IPS-20b (cell line): ENCODE results near the gene UFC1.

Experiments used
- H3K27ac ChIP-seq: one replicate; pipeline ENCODE4 v1.5.1; 2013; ENCODE audit warnings: low read length
- H3K27me3 ChIP-seq: 2 replicates; pipeline ENCODE4 v1.6.1; 2013; ENCODE audit warnings: mild to moderate bottlenecking, low read length, inconsistent platforms; ENCODE audit not compliant: insufficient read depth
- H3K36me3 ChIP-seq: 2 replicates; pipeline ENCODE4 v1.6.1; 2013; ENCODE audit warnings: low read depth, mild to moderate bottlenecking, inconsistent platforms, low read length, moderate library complexity; ENCODE audit not compliant: insufficient read depth
- H3K4me1 ChIP-seq: 2 replicates; pipeline ENCODE4 v1.6.1; 2013; ENCODE audit warnings: mild to moderate bottlenecking, control low read depth, inconsistent platforms, low read length, moderate library complexity; ENCODE audit not compliant: insufficient read depth
- H3K4me3 ChIP-seq: 2 replicates; pipeline ENCODE4 v1.5.1; 2013; ENCODE audit warnings: mild to moderate bottlenecking, low read length, inconsistent platforms
- H3K9ac ChIP-seq: 2 replicates; pipeline ENCODE4 v1.6.1; 2013; ENCODE audit warnings: low read depth, mild to moderate bottlenecking, inconsistent platforms, low read length, moderate library complexity
- H3K9me3 ChIP-seq: 2 replicates; pipeline ENCODE4 v1.6.1; 2013; ENCODE audit warnings: mild to moderate bottlenecking, low read depth, low read length, inconsistent platforms; ENCODE audit not compliant: insufficient read depth

UFC1 gene

DNA sequence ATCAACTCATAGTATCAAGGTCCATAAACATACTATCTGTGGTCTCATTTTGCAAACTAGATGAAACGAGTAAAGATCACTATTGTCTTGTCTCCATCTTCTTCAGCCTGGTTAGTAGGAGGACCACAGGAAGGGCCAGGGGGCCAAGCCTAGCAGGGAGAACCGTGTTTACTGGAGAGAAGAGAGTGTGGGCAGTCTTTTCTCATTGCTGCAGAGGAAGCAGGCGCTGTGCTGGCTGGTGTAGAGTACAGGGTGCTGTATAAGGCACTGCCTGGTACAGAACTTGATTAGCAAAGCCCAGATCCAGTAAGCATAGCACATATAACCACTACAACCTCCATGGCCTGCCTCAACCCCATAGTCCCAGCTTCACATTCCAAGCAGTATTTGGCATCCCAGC lies 33.5 kb downstream of the UFC1 start:
- Histone ChIP-seq H3K9ac (no peak overlapping the region), H3K4me1 (no peaks in the 10 kb centered on the region), H3K36me3 (no peaks in the 10 kb centered on the region; the same call in 1 of the 2 replicates), H3K27ac (no peak overlapping the region), H3K27me3 (no peaks in the 10 kb centered on the region), H3K4me3 (no peak overlapping the region), H3K9me3 (no peaks in the 10 kb centered on the region)

DNA sequence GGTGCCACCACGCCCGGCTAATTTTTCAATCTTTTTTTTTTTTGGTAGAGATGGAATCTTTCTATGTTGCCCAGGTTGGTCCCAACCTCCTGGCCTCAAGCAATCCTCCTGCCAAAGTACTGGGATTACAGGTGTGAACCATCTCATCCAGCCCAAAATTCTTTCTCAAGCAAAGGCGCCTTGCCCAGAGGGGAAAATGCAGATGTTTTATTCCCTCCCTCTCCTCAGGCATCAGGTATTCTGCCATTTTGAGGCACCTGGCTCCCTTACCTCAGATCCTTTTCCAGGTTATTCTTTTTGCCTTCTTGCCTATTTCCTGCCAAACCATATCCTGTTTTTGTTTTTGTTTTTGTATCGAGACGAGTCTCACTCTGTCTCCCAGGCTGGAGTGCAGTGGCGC lies 34.6 kb downstream of the UFC1 start:
- H3K9ac ChIP-seq, result no peak overlapping the region
- no peak overlapping the region for H3K4me3 ChIP-seq
- no peaks in the 10 kb centered on the region for H3K9me3 ChIP-seq
- H3K27ac ChIP-seq, result no peak overlapping the region
- H3K36me3 ChIP-seq, result no peaks in the 10 kb centered on the region; the same call in 1 of the 2 replicates
- no peaks in the 10 kb centered on the region for H3K4me1 ChIP-seq
- H3K27me3 ChIP-seq, result no peaks in the 10 kb centered on the region

GRCh38 chr1:161189036-161189435 lies 35.3 kb downstream of the UFC1 start:
- Histone ChIP-seq H3K27ac (no peak overlapping the region), H3K4me3 (no peak overlapping the region), H3K4me1 (no peaks in the 10 kb centered on the region), H3K9me3 (no peaks in the 10 kb centered on the region), H3K36me3 (no peaks in the 10 kb centered on the region; the same call in 1 of the 2 replicates), H3K27me3 (no peaks in the 10 kb centered on the region), H3K9ac (no peak overlapping the region)

GRCh38 chr1:161190962-161191521 lies 37.3 kb downstream of the UFC1 start:
- Histone ChIP-seq H3K4me3 (no peak overlapping the region), H3K27ac (no peak overlapping the region), H3K27me3 (no peaks in the 10 kb centered on the region), H3K9me3 (no peaks in the 10 kb centered on the region), H3K4me1 (no peaks in the 10 kb centered on the region), H3K36me3 (no peaks in the 10 kb centered on the region; the same call in 1 of the 2 replicates), H3K9ac (no peak overlapping the region)

DNA sequence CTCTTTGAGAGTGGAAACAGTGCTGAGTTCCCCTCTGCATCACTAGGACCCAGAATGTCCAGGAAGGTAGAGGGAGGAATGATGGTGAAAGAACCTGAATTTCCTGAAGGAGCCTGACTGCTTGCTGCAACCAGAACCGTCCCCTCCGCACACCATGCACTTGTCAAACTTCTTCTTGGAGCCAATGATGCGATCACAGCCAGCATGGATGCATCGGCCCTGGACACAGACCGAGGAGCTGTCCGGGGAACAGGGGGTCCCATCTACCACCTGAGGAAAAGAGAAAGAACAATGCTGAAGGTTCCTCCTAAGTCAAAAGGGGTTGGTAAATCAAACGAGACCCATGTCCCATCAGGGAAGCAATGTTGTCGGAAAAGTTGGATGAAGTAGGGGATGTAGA lies 38.2 kb downstream of the UFC1 start:
- peaks cover 6% of the 10 kb centered on the region for H3K4me1 ChIP-seq
- H3K27me3 ChIP-seq, result no peaks in the 10 kb centered on the region
- no peaks in the 10 kb centered on the region for H3K9me3 ChIP-seq
- no peaks in the 10 kb centered on the region; the same call in 1 of the 2 replicates for H3K36me3 ChIP-seq
- no peak overlapping the region for H3K27ac ChIP-seq
- no peak overlapping the region for H3K9ac ChIP-seq
- no peak overlapping the region for H3K4me3 ChIP-seq

DNA sequence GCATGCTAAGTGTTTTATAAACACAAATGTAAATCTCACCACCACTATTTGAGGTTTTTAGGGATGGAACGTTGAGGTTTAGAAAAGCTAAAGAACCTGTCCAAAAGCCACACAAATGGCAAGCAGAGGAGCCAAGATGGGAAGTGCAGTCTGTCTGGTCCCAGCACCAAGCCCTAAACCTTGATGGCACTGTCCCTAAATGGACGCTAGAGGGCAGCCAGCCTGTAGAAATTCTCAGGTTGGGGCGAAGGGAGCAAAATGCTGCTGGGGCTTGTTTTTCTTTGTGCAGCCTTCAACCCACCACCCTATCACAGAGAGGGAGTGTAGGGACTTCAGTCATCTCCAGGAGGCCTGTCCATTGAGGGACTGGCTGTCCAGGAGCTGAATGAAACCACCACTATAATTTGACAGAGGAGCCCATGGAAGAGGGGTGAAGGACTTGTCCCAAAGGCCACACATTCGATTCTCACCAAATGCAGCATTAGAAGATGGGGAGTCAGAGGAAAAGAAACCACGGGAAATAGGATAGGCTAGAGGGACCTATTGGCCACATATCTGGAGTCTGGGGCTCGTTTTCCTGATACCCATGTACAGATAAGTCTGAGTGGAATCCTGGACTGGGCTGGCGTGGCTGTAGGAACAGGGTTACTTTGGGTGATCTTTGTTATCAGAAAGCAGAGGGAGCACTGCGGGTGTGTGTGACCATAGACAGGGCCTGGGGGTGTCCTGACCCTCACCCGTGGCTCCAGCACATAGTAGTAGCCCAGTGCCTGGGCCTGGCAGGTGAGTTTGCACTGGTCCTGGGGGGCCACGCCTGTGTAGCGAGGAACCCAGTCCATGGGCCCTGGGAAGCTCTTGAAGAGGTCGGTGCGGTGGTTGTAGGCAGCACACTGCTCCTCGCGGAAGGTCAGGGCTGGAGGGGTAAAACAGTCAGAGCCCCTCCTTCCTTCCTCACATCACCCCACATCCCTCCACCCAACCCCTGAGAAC lies 39.0 kb downstream of the UFC1 start:
- Histone ChIP-seq H3K36me3 (no peaks in the 10 kb centered on the region; the same call in 1 of the 2 replicates), H3K9ac (no peak overlapping the region), H3K9me3 (no peaks in the 10 kb centered on the region), H3K27ac (no peak overlapping the region), H3K27me3 (no peaks in the 10 kb centered on the region), H3K4me1 (peaks cover 12% of the 10 kb centered on the region), H3K4me3 (no peak overlapping the region)

- Histone ChIP-seq H3K4me1 (peaks cover 18% of the 10 kb centered on the region), H3K27me3 (no peaks in the 10 kb centered on the region), H3K9ac (no peak overlapping the region), H3K4me3 (no peak overlapping the region), H3K27ac (no peak overlapping the region), H3K9me3 (no peaks in the 10 kb centered on the region), H3K36me3 (no peaks in the 10 kb centered on the region; the same call in 1 of the 2 replicates)
Observed at GRCh38 chr1:161193561-161194235, 39.9 kb downstream of the UFC1 start.

DNA sequence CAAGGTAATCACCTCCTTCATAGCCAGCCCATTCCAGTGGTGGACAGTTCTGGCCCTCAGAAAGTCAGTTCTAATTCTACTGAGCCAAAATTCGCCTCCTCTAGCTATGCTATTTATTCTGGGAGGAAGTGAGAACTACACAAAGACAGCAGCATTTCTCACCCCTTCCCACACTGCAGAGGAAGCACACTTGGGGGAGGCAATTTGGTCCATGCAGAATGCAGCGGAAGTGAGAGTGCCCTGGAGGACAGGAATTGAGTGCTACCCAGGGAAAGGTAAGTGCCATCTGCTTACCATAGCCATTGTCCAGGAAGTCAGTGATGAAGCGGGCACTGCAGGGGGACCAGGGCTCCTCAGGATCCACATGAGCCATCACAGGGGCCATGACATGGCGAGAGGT lies 41.4 kb downstream of the UFC1 start:
- Histone ChIP-seq H3K9me3 (no peaks in the 10 kb centered on the region), H3K27me3 (no peaks in the 10 kb centered on the region), H3K36me3 (no peaks in the 10 kb centered on the region; the same call in 1 of the 2 replicates), H3K9ac (no peak overlapping the region), H3K4me1 (peaks cover 31% of the 10 kb centered on the region), H3K4me3 (no peak overlapping the region), H3K27ac (no peak overlapping the region)

- H3K4me1 ChIP-seq, result peaks cover 41% of the 10 kb centered on the region
- no peaks in the 10 kb centered on the region for H3K27me3 ChIP-seq
- H3K4me3 ChIP-seq, result no peak overlapping the region
- no peaks in the 10 kb centered on the region; the same call in 1 of the 2 replicates for H3K36me3 ChIP-seq
- H3K9me3 ChIP-seq, result no peaks in the 10 kb centered on the region
- no peak overlapping the region for H3K27ac ChIP-seq
- no peak overlapping the region; the same call in 1 of the 2 replicates for H3K9ac ChIP-seq
Observed at GRCh38 chr1:161196111-161196510, 42.3 kb downstream of the UFC1 start.

DNA sequence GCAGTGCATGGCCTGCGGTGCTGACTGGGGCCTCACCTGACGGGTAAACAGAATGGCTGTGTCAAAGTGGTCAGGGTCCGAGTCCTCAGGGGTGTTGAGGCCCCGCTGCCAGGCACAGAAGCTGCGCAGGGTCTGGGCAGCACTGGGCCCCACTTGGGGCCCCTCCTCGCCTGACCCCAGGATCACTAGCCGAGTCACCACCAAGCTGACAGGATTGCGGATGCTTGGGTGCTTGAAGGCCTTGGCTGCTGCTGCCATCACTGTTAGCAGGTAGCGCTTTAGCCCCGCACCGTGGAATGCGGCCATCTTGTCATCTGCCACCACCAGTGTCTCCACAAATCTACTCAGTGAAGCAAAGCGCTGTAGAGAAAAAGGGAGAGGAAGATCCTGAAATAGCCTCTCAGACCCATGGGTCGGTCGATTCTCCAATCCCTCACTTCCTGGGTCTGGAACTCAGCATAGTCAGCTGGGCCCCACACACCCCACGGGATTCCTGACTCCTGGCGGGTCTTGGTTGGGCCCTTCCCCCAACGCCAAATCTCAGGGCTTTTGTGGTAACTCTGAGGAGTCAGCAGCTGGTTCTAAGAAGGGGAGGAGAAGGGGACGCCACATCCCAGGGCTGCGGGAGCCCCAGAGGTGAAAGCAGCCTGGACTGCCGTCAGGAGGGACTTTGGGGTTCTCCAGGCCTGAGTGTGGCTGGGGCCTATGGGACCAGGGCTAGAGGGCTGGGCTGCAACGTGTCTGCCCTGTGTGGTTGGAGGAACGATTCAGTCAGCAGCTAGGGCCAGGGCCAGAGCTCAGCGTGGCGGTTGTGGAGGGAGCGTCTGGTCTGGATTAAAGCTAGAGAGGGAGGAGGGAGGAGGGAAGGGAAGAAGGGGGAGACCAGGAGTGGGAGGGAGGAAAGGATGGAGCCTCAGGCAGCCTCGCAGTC lies 43.0 kb downstream of the UFC1 start:
- Histone ChIP-seq H3K9ac (peak overlapping the region; percentile 6; the same call in 1 of the 2 replicates), H3K4me1 (peaks cover 47% of the 10 kb centered on the region), H3K9me3 (no peaks in the 10 kb centered on the region), H3K27me3 (no peaks in the 10 kb centered on the region), H3K4me3 (peak overlapping the region; percentile 45; the same call in 1 of the 2 replicates), H3K27ac (no peak overlapping the region), H3K36me3 (no peaks in the 10 kb centered on the region; the same call in 1 of the 2 replicates)
